Endothelial cell of umbilical vein (primary cell): Measurements from ENCODE around the gene ARFGEF3. TPM values are rescaled to one million over a fixed set of nuclear protein-coding genes. Genes with fewer than 3 reads are reported as not detected.

Experiments used
- BruUV-seq: library from RNA; stranded (reverse); fragments of 400-500 nt; replicated peaks from 2 replicates; lab custom pipeline; 2021; lab: Mats Ljungman, UMichigan
- CTCF ChIA-PET: fragments of 300-600, 350-600 bp; sonication (Branson Sonifier 250); formaldehyde crosslinking; loops from one replicate; lab custom pipeline; 2021; ENCODE audit warnings: antibody characterized with exemption, inconsistent platforms; lab: Charles Lee
- POLR2A ChIA-PET: fragments of 300-600, 350-600 bp; sonication (Branson Sonifier 250); formaldehyde crosslinking; loops from one replicate; lab custom pipeline; 2021; ENCODE audit warnings: antibody characterized with exemption, inconsistent platforms; lab: Charles Lee
- DNase-seq: peaks from one replicate; pipeline ENCODE4 v3.0.0-alpha.2; 2011; ENCODE audit warnings: low read depth, low spot score
- FAIRE-seq: peaks from 2 replicates; lab custom pipeline; 2011; peaks lifted over from hg19 to GRCh38; lab: Jason Lieb, UNC
- H2AFZ ChIP-seq: 2 replicates; pipeline ENCODE4 v1.6.0; 2012; ENCODE audit warnings: low read depth, low read length, control low read depth, inconsistent platforms
- H3K27ac ChIP-seq: 2 replicates; pipeline ENCODE4 v1.5.1; 2011; ENCODE audit warnings: low read depth, mild to moderate bottlenecking, control low read depth, low read length, moderate library complexity; ENCODE audit not compliant: insufficient read depth
- H3K27me3 ChIP-seq, 2 experiments: 2 replicates each; pipeline versions ENCODE4 v1.6.0 to v1.6.1; 2011; ENCODE audit warnings: low read length in 2 of 2, mixed read lengths in 1 of 2; ENCODE audit not compliant: control insufficient read depth in 2 of 2, insufficient read depth in 2 of 2
- H3K36me3 ChIP-seq, 2 experiments: 2 replicates in 1 of 2; 3 replicates in 1 of 2; pipeline ENCODE4 v1.5.1; 2011; ENCODE audit warnings: low read length in 2 of 2, mild to moderate bottlenecking in 1 of 2, moderate library complexity in 1 of 2; ENCODE audit not compliant: control insufficient read depth in 2 of 2, insufficient read depth in 2 of 2; ENCODE audit errors: extremely low read depth in 1 of 2
- H3K4me1 ChIP-seq: 3 replicates; pipeline ENCODE4 v1.5.1; 2011; ENCODE audit warnings: mild to moderate bottlenecking, low read length; ENCODE audit not compliant: control insufficient read depth, insufficient read depth; ENCODE audit errors: extremely low read depth
- H3K4me2 ChIP-seq: 2 replicates; pipeline ENCODE4 v1.6.1; 2011; ENCODE audit warnings: low read length, control low read depth, mixed read lengths; ENCODE audit not compliant: insufficient read depth
- H3K4me3 ChIP-seq, 3 experiments: fragments of 200-600 bp in 1 of 3; sonication (generic), shearing (Covaris generic) in 1 of 3; replicated peaks in 1 of 3; 2 replicates each; pipeline ENCODE4 v1.5.1; 2011 to 2016; ENCODE audit warnings: control low read depth in 3 of 3, low read length in 3 of 3, mild to moderate bottlenecking in 2 of 3, inconsistent platforms in 1 of 3, low read depth in 1 of 3, moderate library complexity in 1 of 3; ENCODE audit not compliant: insufficient read depth in 1 of 3
- H3K79me2 ChIP-seq: 2 replicates; pipeline ENCODE4 v1.6.0; 2012; ENCODE audit warnings: low read length, inconsistent platforms; ENCODE audit not compliant: control insufficient read depth, insufficient read depth
- H3K9ac ChIP-seq: replicated peaks from 2 replicates; pipeline ENCODE3; 2011; ENCODE audit warnings: low read length, control low read depth; ENCODE audit not compliant: insufficient read depth; ENCODE audit errors: extremely low read depth
- H3K9me1 ChIP-seq: replicated peaks from 3 replicates; pipeline ENCODE4 v1.6.0; 2011; ENCODE audit warnings: mild to moderate bottlenecking, low read length; ENCODE audit not compliant: control insufficient read depth, insufficient read depth; ENCODE audit errors: extremely low read depth
- H3K9me3 ChIP-seq: replicated peaks from 2 replicates; pipeline ENCODE4 v1.5.1; 2012; ENCODE audit warnings: low read length, inconsistent platforms; ENCODE audit not compliant: control insufficient read depth, insufficient read depth
- H4K20me1 ChIP-seq: replicated peaks from 2 replicates; pipeline ENCODE3; 2011; ENCODE audit warnings: mild to moderate bottlenecking, low read length; ENCODE audit not compliant: control insufficient read depth, insufficient read depth; ENCODE audit errors: extremely low read depth
- CTCF ChIP-seq, 2 donors: IDR thresholded peaks; 1 replicate in 1 of 2; 2 replicates in 1 of 2; pipeline ENCODE4 v1.5.1; 2011; ENCODE audit warnings: low read length in 2 of 2, mild to moderate bottlenecking in 2 of 2, moderate library complexity in 2 of 2, control low read depth in 1 of 2, inconsistent platforms in 1 of 2, low read depth in 1 of 2; ENCODE audit not compliant: insufficient read depth in 1 of 2; ENCODE audit errors: extremely low read depth in 1 of 2
- EZH2 ChIP-seq: IDR thresholded peaks from 2 replicates; pipeline ENCODE4 v1.6.1; 2012; ENCODE audit warnings: borderline replicate concordance, low read depth, mild to moderate bottlenecking, moderate library complexity, low read length, inconsistent platforms; ENCODE audit not compliant: severe bottlenecking
- FOS ChIP-seq: IDR thresholded peaks from 2 replicates; pipeline ENCODE4 v1.6.1; 2011; ENCODE audit warnings: mild to moderate bottlenecking, low read length, moderate library complexity, borderline replicate concordance; ENCODE audit not compliant: insufficient read depth
- GATA2 ChIP-seq: IDR thresholded peaks from 2 replicates; pipeline ENCODE4 v1.7.0; 2011; ENCODE audit warnings: low read depth, mild to moderate bottlenecking, moderate library complexity, mixed read lengths, low read length; ENCODE audit not compliant: insufficient read length, insufficient read depth
- JUN ChIP-seq: IDR thresholded peaks from 2 replicates; pipeline ENCODE4 v1.6.1; 2011; ENCODE audit warnings: borderline replicate concordance, low read depth; ENCODE audit not compliant: insufficient read length, insufficient read depth
- MAX ChIP-seq: IDR thresholded peaks from 2 replicates; pipeline ENCODE4 v1.6.1; 2011; ENCODE audit not compliant: insufficient read depth, insufficient read length
- MYC ChIP-seq: IDR thresholded peaks from one replicate; pipeline ENCODE4 v1.6.1; 2011; ENCODE audit warnings: mild to moderate bottlenecking, low read depth, low read length
- POLR2A ChIP-seq: IDR thresholded peaks from 2 replicates; pipeline ENCODE4 v1.6.1; 2012; ENCODE audit warnings: low read depth, mild to moderate bottlenecking, control low read depth, low read length
- POLR2AphosphoS5 ChIP-seq: IDR thresholded peaks from 2 replicates; pipeline ENCODE4 v1.6.1; 2012; ENCODE audit warnings: low read depth, mild to moderate bottlenecking, control low read depth, low read length, moderate library complexity; ENCODE audit not compliant: insufficient read depth
- dilution Hi-C: fragments of 300-500 bp; cut with MboI; formaldehyde crosslinking; loops from one replicate; pipeline ENCODE4 v1.15.0; 2019; ENCODE audit warnings: low sequenced_read_pairs; ENCODE audit not compliant: extremely low pct_ligation_motif_present
- intact Hi-C: fragments of 100-400 bp; cut with micrococcal nuclease; formaldehyde crosslinking; loops from one replicate; pipeline ENCODE4 v1.10.0; 2022
- polyA plus RNA-seq, 4 experiments: library from polyadenylated mRNA; depleted of rRNA in 3 of 4; stranded (reverse) in 3 of 4; unstranded in 1 of 4; fragments of >200 nt; gene quantifications; 2 replicates each; pipeline versions ENCODE4 v1.2.1 to v1.2.3, GENCODE V29; 2011 to 2012; ENCODE audit warnings: missing spikeins in 1 of 4
- total RNA-seq: library from RNA; stranded (reverse); gene quantifications from 2 replicates; pipeline ENCODE4 v1.2.3, GENCODE V29; 2021

Gene ARFGEF3
- total and polyA plus RNA-seq, 2 donors (not counting 3 experiments of a cell fraction or from before 2014, with no cell fraction given): 1.3 to 7.3 TPM

GRCh38 chr6:138330763-138331162 is 169.0 kb downstream of the ARFGEF3 start:
- dilution Hi-C loops (no loop called here), intact Hi-C loops (no loop called here)
- ChIA-PET CTCF (no interaction called here), POLR2A (no interaction called here)
- no peak overlapping the region for H3K27ac ChIP-seq
- FAIRE-seq (no peak), DNase-seq (no peak)
- H3K4me2 ChIP-seq: no peak overlapping the region
- H3K9ac ChIP-seq: no peak overlapping the region
- no peaks in the 10 kb centered on the region for H3K9me1 ChIP-seq
- H3K4me1 ChIP-seq: no peaks in the 10 kb centered on the region
- no peaks in the 10 kb centered on the region for H3K27me3 ChIP-seq
- no peaks in the 10 kb centered on the region for H3K79me2 ChIP-seq
- no peak overlapping the region for H2AFZ ChIP-seq
- no TSS peak for BruUV-seq
- H3K36me3 ChIP-seq: no peaks in the 10 kb centered on the region
- no peak overlapping the region for H3K4me3 ChIP-seq
- H4K20me1 ChIP-seq: no peaks in the 10 kb centered on the region
- H3K9me3 ChIP-seq: no peaks in the 10 kb centered on the region
- no peak for TF ChIP-seq GATA2
- no peak for TF ChIP-seq CTCF (IDR thresholded peaks at IDR 0.05; ENCODE audit: extremely low read depth in 1 of 2, insufficient read depth in 1 of 2, low read depth in 1 of 2, low read length in 2 of 2)
- TF ChIP-seq MAX: no peak
- TF ChIP-seq FOS: no peak
- no peak for TF ChIP-seq MYC
- TF ChIP-seq POLR2A: no peak
- TF ChIP-seq JUN: no peak
- TF ChIP-seq EZH2: no peak
- no peak for TF ChIP-seq POLR2AphosphoS5
